ENCODE measurements around the gene SMIM8. TPM values are rescaled to one million over a fixed set of nuclear protein-coding genes. Genes with fewer than 3 reads are reported as not detected.
A peak's percentile ranks its signal among the peaks of the same experiment; 100 is the strongest.

Gene SMIM8
- polyA plus RNA-seq, 1 donor = 12.0 TPM

DNA sequence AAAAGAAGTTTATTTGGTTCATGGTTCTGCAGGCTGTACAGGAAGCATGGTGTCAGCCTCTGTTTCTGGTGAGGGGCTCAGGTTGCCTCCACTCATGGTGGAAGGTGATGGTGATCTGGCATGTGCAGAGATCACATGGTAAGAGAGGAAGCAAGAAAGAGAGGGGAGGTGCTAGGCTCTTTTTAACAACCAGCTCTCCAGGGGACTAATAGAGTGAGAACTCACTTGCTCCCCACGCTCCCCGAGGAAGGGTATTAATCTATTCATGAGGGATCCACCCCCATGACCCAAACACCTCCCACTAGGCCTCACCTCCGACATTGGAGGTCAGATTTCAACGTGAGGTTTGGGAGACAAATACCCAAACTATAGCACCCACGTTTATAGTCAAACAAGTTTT lies 10.6 kb downstream of the SMIM8 start:
- no peaks in the 10 kb centered on the region for H3K9me3 ChIP-seq (ENCODE audit: control insufficient read depth, low read depth, low read length)
- DNase-seq = no peak
- WGBS (ENCODE audit: insufficient coverage, low lambda C conversion rate) = 83% methylated on average over 1 of the region's 5 CpGs
- H3K4me3 ChIP-seq (ENCODE audit: low read length) = no peak overlapping the region
- H3K36me3 ChIP-seq (ENCODE audit: control insufficient read depth, insufficient read depth, low read length) = no peaks in the 10 kb centered on the region
- H3K4me1 ChIP-seq (ENCODE audit: control insufficient read depth, insufficient read depth, low read length) = no peaks in the 10 kb centered on the region
- H3K27me3 ChIP-seq (ENCODE audit: control insufficient read depth, insufficient read depth, low read length) = no peaks in the 10 kb centered on the region
- no peak overlapping the region for H3K27ac ChIP-seq (ENCODE audit: low read length)

DNA sequence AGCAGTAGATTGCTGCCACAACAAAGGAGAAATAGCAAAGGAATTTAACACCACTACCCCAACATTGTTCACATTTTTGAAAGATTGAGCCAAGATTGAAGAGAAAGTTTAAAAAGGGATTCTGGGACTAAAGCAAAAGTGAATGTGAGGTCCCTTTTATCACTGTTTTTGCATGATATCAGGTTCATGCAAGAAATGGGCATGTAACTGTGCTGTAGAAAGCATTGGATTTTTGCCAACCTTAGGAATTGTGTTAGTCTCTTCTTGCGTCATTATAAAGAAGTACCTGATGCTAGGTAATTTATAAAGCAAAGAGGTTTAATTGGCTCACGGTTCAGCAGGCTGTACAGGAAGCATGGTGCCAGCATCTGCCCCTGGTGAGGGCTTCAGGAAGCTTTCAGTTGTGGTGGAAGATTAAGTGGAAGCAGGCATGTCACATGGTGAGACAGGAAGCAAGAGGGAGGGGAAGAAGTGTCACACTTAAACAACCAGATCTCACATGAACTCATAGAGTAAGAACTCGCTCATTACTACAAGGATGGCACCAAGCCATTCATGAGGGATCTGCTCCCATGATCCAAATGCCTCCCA lies 11.3 kb downstream of the SMIM8 start:
- H3K9me3 ChIP-seq (ENCODE audit: control insufficient read depth, low read depth, low read length) = no peaks in the 10 kb centered on the region
- WGBS (ENCODE audit: insufficient coverage, low lambda C conversion rate) = no CpG with 5 or more reads among the region's 3 CpGs
- no peak overlapping the region for H3K27ac ChIP-seq (ENCODE audit: low read length)
- H3K4me1 ChIP-seq (ENCODE audit: control insufficient read depth, insufficient read depth, low read length) = no peaks in the 10 kb centered on the region
- no peaks in the 10 kb centered on the region for H3K27me3 ChIP-seq (ENCODE audit: control insufficient read depth, insufficient read depth, low read length)
- DNase-seq = no peak
- H3K4me3 ChIP-seq (ENCODE audit: low read length) = no peak overlapping the region
- H3K36me3 ChIP-seq (ENCODE audit: control insufficient read depth, insufficient read depth, low read length) = no peaks in the 10 kb centered on the region

DNA sequence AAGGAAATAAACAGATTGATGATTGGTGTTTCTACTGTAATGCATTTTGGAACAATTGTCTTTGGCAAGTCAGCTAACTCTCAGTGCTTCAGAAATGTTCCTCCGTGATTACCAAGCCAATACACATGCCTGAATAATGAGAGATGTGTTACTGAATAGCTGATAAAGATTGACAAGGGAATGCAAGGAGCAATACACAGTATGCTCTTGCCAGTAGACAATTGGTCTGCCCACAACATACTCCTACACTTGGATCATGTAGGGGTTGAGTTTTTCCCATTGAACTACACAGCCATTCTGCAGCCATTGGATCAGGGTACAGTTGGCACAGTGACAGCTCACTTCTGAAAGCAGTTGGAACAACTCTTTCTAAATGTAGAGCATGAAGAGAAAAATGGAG lies 12.3 kb downstream of the SMIM8 start:
- Histone ChIP-seq H3K4me3 (ENCODE audit: low read length) (no peak overlapping the region), H3K4me1 (ENCODE audit: control insufficient read depth, insufficient read depth, low read length) (no peaks in the 10 kb centered on the region), H3K36me3 (ENCODE audit: control insufficient read depth, insufficient read depth, low read length) (no peaks in the 10 kb centered on the region), H3K27me3 (ENCODE audit: control insufficient read depth, insufficient read depth, low read length) (no peaks in the 10 kb centered on the region), H3K9me3 (ENCODE audit: control insufficient read depth, low read depth, low read length) (no peaks in the 10 kb centered on the region), H3K27ac (ENCODE audit: low read length) (no peak overlapping the region)
- no peak for DNase-seq
- no CpG with 5 or more reads among the region's 1 CpG for WGBS (ENCODE audit: insufficient coverage, low lambda C conversion rate)

DNA sequence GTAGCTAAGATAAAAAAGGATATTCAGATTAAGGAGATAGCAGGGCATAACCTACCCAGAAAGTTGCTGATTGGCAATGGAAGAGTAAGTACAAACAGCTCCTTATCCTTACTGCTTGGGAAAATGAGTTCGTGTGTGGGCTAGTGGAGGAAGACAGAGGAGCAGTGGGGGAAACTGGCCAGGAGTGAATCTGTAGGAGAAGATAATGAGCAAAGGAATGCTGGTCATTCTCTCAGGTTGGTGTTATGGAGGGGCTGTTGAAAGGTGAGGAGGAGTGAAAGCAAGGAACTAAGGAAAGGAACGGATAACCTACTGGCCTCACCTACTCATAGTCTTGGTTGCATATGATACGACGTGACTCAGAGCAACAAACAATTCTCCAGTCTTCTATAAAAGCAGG lies 14.0 kb downstream of the SMIM8 start:
- 60% methylated on average over 1 of the region's 4 CpGs for WGBS (ENCODE audit: insufficient coverage, low lambda C conversion rate)
- no peak for DNase-seq

DNA sequence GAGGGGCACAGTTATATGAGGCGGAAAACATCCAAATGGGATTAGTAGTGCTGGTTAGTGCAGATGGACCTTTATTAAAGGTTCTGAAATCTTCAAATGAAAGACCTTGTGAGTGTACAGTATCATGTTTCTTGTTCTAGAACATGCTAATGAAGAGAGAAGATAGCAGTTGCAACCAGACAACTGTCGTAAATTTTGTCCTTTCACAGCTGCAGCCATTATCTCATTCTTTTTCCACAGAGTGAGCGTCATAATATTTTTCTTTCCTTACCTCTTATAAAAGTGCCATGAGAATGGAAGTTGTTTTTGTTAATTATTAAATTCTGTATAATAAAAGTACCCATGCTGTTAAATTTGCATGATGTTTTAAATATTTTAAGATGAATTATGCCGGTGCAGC lies 17.8 kb downstream of the SMIM8 start:
- H3K9me3 ChIP-seq (ENCODE audit: control insufficient read depth, low read depth, low read length) = no peaks in the 10 kb centered on the region
- DNase-seq = no peak
- 45% methylated on average over 2 of the region's 4 CpGs for WGBS (ENCODE audit: insufficient coverage, low lambda C conversion rate)
- H3K27ac ChIP-seq (ENCODE audit: low read length) = no peak overlapping the region
- no peak overlapping the region for H3K4me3 ChIP-seq (ENCODE audit: low read length)
- no peaks in the 10 kb centered on the region for H3K36me3 ChIP-seq (ENCODE audit: control insufficient read depth, insufficient read depth, low read length)
- no peaks in the 10 kb centered on the region for H3K27me3 ChIP-seq (ENCODE audit: control insufficient read depth, insufficient read depth, low read length)
- H3K4me1 ChIP-seq (ENCODE audit: control insufficient read depth, insufficient read depth, low read length) = peaks cover 7% of the 10 kb centered on the region

More for the DNA sequence above, 14.0 kb downstream of the SMIM8 start:
- Histone ChIP-seq H3K27me3 (ENCODE audit: control insufficient read depth, insufficient read depth, low read length) (no peaks in the 10 kb centered on the region), H3K4me1 (ENCODE audit: control insufficient read depth, insufficient read depth, low read length) (peaks cover 2% of the 10 kb centered on the region), H3K4me3 (ENCODE audit: low read length) (no peak overlapping the region), H3K9me3 (ENCODE audit: control insufficient read depth, low read depth, low read length) (no peaks in the 10 kb centered on the region), H3K27ac (ENCODE audit: low read length) (no peak overlapping the region), H3K36me3 (ENCODE audit: control insufficient read depth, insufficient read depth, low read length) (no peaks in the 10 kb centered on the region)

DNA sequence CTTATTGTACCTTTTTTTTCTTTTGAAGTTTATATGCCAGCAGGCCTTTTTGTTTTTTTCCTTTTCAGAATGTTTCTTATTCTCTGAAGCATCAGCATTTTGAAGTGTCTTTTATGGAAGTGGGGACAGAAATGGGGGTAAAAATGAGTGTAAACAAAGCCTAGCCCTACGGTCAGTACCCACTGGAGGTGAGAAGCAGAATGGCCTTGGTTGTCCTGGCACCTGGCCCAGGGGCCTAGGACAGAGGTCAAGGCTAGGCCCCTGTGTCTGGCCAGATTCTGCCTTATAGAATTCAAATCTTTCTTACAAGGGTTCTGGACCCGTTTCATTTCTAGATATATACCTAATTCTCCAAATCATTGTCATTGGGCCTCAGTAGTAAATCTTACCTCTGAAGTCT lies 18.8 kb downstream of the SMIM8 start:
- no peaks in the 10 kb centered on the region for H3K9me3 ChIP-seq (ENCODE audit: control insufficient read depth, low read depth, low read length)
- WGBS (ENCODE audit: insufficient coverage, low lambda C conversion rate) = 100% methylated on average over 1 of the region's 2 CpGs
- no peak overlapping the region for H3K27ac ChIP-seq (ENCODE audit: low read length)
- H3K4me3 ChIP-seq (ENCODE audit: low read length) = no peak overlapping the region
- no peaks in the 10 kb centered on the region for H3K36me3 ChIP-seq (ENCODE audit: control insufficient read depth, insufficient read depth, low read length)
- no peak for DNase-seq
- H3K4me1 ChIP-seq (ENCODE audit: control insufficient read depth, insufficient read depth, low read length) = peaks cover 7% of the 10 kb centered on the region
- no peaks in the 10 kb centered on the region for H3K27me3 ChIP-seq (ENCODE audit: control insufficient read depth, insufficient read depth, low read length)

DNA sequence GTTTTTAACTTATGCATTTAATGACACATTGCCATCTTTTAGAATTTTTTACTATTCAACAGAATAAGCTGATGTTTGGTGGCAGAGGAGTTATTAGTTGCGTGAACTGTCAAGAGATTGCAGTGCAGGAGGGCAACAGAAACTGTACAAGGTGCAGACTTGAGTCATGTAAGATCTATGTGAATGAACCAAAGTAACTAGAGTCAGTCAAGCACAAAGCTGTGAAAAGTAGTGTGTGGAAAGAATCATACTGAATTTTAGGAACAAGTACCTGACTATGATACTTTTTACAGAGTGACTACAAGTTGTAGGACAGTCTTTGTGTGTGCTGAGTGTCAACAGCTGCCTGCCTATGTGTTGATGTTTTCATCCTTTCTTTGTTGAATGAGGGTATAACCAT lies 19.5 kb downstream of the SMIM8 start:
- H3K36me3 ChIP-seq (ENCODE audit: control insufficient read depth, insufficient read depth, low read length) = no peaks in the 10 kb centered on the region
- no peaks in the 10 kb centered on the region for H3K27me3 ChIP-seq (ENCODE audit: control insufficient read depth, insufficient read depth, low read length)
- H3K4me1 ChIP-seq (ENCODE audit: control insufficient read depth, insufficient read depth, low read length) = peaks cover 7% of the 10 kb centered on the region
- no peaks in the 10 kb centered on the region for H3K9me3 ChIP-seq (ENCODE audit: control insufficient read depth, low read depth, low read length)
- WGBS (ENCODE audit: insufficient coverage, low lambda C conversion rate) = 44% methylated on average over 1 of the region's 1 CpG
- DNase-seq = peak in 1 of 2 donors; percentile 12
- H3K27ac ChIP-seq (ENCODE audit: low read length) = no peak overlapping the region
- H3K4me3 ChIP-seq (ENCODE audit: low read length) = no peak overlapping the region

DNA sequence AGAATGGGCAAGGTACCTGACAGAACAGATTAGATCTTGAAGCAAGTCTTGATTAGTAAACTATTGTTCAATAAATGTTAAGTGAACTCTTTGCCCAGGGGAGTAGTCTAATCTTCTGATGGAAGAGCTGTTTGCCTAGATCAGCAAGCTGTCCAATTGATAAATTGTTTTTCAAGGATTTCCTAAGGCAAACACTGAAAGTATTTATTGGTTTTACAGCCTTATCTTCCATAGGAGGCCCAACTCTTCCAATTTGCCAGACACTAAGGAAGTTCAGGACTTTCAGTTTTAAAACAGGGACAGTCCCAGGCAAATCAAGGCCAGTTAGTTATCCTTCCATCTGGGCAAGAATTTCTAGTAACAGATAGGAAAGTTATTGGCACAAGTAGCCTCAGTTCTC lies 20.4 kb downstream of the SMIM8 start:
- H3K36me3 ChIP-seq (ENCODE audit: control insufficient read depth, insufficient read depth, low read length) = no peaks in the 10 kb centered on the region
- H3K4me1 ChIP-seq (ENCODE audit: control insufficient read depth, insufficient read depth, low read length) = peaks cover 7% of the 10 kb centered on the region
- no peaks in the 10 kb centered on the region for H3K27me3 ChIP-seq (ENCODE audit: control insufficient read depth, insufficient read depth, low read length)
- no peak overlapping the region for H3K4me3 ChIP-seq (ENCODE audit: low read length)
- no peak overlapping the region for H3K27ac ChIP-seq (ENCODE audit: low read length)
- no peaks in the 10 kb centered on the region for H3K9me3 ChIP-seq (ENCODE audit: control insufficient read depth, low read depth, low read length)
- DNase-seq = peak in 1 of 2 donors; percentile 9

DNA sequence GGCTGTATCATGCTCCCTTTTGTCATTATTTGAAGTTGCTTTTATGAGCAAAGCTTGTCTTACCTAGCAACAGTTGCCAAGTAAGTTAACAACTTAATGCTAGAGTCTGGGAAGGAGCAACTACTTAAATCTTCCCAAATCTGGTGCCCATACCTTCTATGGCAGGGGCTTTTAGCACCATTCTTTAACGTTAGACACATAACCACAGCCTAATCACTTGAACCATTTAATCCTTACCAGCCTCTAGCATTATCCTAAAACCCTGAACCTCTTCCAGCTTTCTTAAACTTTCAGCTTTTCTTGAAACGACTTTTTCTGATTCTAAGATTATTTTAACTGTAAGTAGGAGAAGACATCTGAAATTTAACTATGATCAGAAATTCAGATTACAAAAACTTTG lies 22.3 kb downstream of the SMIM8 start, which contains the start of gene C6orf163:
Gene C6orf163 (plus strand): TSS at position 83 of the 400 bp plus-strand sequence. CDS start 287 bp downstream, at position 370.
- H3K4me3 ChIP-seq (ENCODE audit: low read length) = no peak within 1 kb of the TSS
- H3K27ac ChIP-seq (ENCODE audit: low read length) = no peak within 1 kb of the TSS
- no peaks in the 10 kb centered on the region for H3K9me3 ChIP-seq (ENCODE audit: control insufficient read depth, low read depth, low read length)
- WGBS (ENCODE audit: insufficient coverage, low lambda C conversion rate) = 89% methylated on average over 2 of the region's 2 CpGs
- no peak for DNase-seq
- H3K27me3 ChIP-seq (ENCODE audit: control insufficient read depth, insufficient read depth, low read length) = no peaks in the 10 kb centered on the region
- H3K4me1 ChIP-seq (ENCODE audit: control insufficient read depth, insufficient read depth, low read length) = peaks cover 7% of the 10 kb centered on the region
- no peaks in the 10 kb centered on the region for H3K36me3 ChIP-seq (ENCODE audit: control insufficient read depth, insufficient read depth, low read length)

DNA sequence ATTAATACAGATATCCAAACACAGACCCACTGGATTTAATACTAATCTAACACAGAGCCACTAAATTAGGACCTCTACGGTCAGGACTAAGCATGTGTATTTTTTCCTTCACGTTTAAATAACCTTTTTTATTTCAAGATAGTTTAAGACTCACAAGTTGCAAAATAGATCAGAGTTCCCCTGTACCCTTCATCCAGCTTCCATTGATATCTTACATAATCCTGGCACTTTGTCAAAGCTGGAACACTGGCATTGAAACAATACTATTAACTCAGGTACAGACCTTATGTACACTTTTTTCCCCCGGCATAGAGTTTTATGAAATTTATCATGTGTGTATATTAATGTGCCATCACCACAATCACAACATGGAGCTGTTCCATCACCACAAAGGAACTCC lies 24.3 kb downstream of the SMIM8 start:
- H3K4me1 ChIP-seq (ENCODE audit: control insufficient read depth, insufficient read depth, low read length) = peaks cover 5% of the 10 kb centered on the region
- WGBS (ENCODE audit: insufficient coverage, low lambda C conversion rate) = 89% methylated on average over 2 of the region's 3 CpGs
- no peak for DNase-seq

DNA sequence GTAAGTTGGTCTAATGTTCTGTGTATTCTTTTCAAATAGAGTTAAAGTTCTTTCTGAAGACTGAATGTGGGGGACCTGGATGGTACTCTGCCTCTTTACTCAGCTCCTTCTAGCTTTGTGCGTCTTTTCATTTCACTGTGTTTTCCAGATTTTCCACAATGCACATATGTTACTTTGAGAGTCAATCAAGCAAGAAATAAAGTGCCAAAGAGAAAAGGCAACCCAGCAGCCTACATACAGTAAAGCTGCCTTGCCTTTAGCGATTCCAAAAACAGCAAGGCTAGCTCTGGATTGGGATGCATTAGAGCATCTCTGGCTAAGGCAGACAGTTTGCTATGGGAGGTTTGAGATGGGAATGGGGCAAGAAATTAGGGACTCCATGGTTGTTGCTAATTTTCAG lies 27.5 kb downstream of the SMIM8 start:
- Histone ChIP-seq H3K27me3 (ENCODE audit: control insufficient read depth, insufficient read depth, low read length) (no peaks in the 10 kb centered on the region), H3K9me3 (ENCODE audit: control insufficient read depth, low read depth, low read length) (no peaks in the 10 kb centered on the region), H3K4me3 (ENCODE audit: low read length) (no peak overlapping the region), H3K4me1 (ENCODE audit: control insufficient read depth, insufficient read depth, low read length) (no peaks in the 10 kb centered on the region), H3K27ac (ENCODE audit: low read length) (no peak overlapping the region), H3K36me3 (ENCODE audit: control insufficient read depth, insufficient read depth, low read length) (no peaks in the 10 kb centered on the region)
- WGBS (ENCODE audit: insufficient coverage, low lambda C conversion rate) = 100% methylated on average over 1 of the region's 2 CpGs
- no peak for DNase-seq

More for the DNA sequence above, 24.3 kb downstream of the SMIM8 start:
- H3K27me3 ChIP-seq (ENCODE audit: control insufficient read depth, insufficient read depth, low read length) = no peaks in the 10 kb centered on the region
- no peak overlapping the region for H3K27ac ChIP-seq (ENCODE audit: low read length)
- H3K36me3 ChIP-seq (ENCODE audit: control insufficient read depth, insufficient read depth, low read length) = no peaks in the 10 kb centered on the region
- no peak overlapping the region for H3K4me3 ChIP-seq (ENCODE audit: low read length)
- H3K9me3 ChIP-seq (ENCODE audit: control insufficient read depth, low read depth, low read length) = no peaks in the 10 kb centered on the region

Measured in large intestine (tissue), 3 donors.